Neural cell (in vitro differentiated cells): ENCODE results near the gene QSER1. TPM values are rescaled to one million over a fixed set of nuclear protein-coding genes. Genes with fewer than 3 reads are reported as not detected.

Source experiments
- H2AFZ ChIP-seq: fragments of 200-600, 300-800 bp; sonication (generic), shearing (Covaris generic); 2 replicates; pipeline ENCODE4 v1.6.0; 2014; ENCODE audit warnings: low read depth, mild to moderate bottlenecking, antibody characterized with exemption, low read length, moderate library complexity
- H3F3A ChIP-seq: fragments of 200-600 bp; shearing (Covaris generic); 2 replicates; pipeline ENCODE4 v1.6.1; 2016; ENCODE audit warnings: mild to moderate bottlenecking, moderate library complexity, mixed read lengths, antibody characterized with exemption, low read length; ENCODE audit not compliant: insufficient read depth, poor library complexity, severe bottlenecking
- H3K27ac ChIP-seq: fragments of 200-600, 300-800 bp; sonication (generic), shearing (Covaris generic); 2 replicates; pipeline ENCODE4 v1.5.1; 2014; ENCODE audit warnings: mild to moderate bottlenecking, low read length, moderate library complexity
- H3K27me3 ChIP-seq: fragments of 300-800, 200-600 bp; sonication (generic), shearing (Covaris generic); 2 replicates; pipeline ENCODE4 v1.6.0; 2014; ENCODE audit warnings: mild to moderate bottlenecking, low read depth, low read length, moderate library complexity; ENCODE audit not compliant: insufficient read depth
- H3K36me3 ChIP-seq: fragments of 300-800, 200-600 bp; sonication (generic), shearing (Covaris generic); 2 replicates; pipeline ENCODE4 v1.5.1; 2014; ENCODE audit warnings: mild to moderate bottlenecking, antibody characterized with exemption, low read length, moderate library complexity; ENCODE audit not compliant: insufficient read depth
- H3K4me2 ChIP-seq: fragments of 300-800, 200-600 bp; sonication (generic), shearing (Covaris generic); 2 replicates; pipeline ENCODE4 v1.6.0; 2014; ENCODE audit warnings: mild to moderate bottlenecking, low read length
- H3K4me3 ChIP-seq: fragments of 300-800, 200-600 bp; sonication (generic), shearing (Covaris generic); 2 replicates; pipeline ENCODE4 v1.5.1; 2014; ENCODE audit warnings: mild to moderate bottlenecking, low read length, moderate library complexity
- H3K79me2 ChIP-seq: fragments of 200-600 bp; shearing (Covaris generic); replicated peaks from 2 replicates; pipeline ENCODE4 v1.6.0; 2014; ENCODE audit warnings: mild to moderate bottlenecking, low read length, moderate library complexity; ENCODE audit not compliant: insufficient read depth
- H3K9ac ChIP-seq: fragments of 300-800, 200-600 bp; sonication (generic), shearing (Covaris generic); 2 replicates; pipeline ENCODE4 v1.6.1; 2016; ENCODE audit warnings: mild to moderate bottlenecking, low read length, mixed read lengths
- H3K9me2 ChIP-seq: fragments of 200-600 bp; shearing (Covaris generic); 2 replicates; pipeline ENCODE4 v1.6.1; 2016; ENCODE audit warnings: mild to moderate bottlenecking, low read length, mixed read lengths; ENCODE audit not compliant: insufficient read depth
- H3K9me3 ChIP-seq: fragments of 200-600, 300-800 bp; sonication (generic), shearing (Covaris generic); 2 replicates; pipeline ENCODE4 v1.6.1; 2016; ENCODE audit warnings: mild to moderate bottlenecking, mixed run types, low read length, moderate library complexity, mixed read lengths
- H4K20me1 ChIP-seq: fragments of 200-600 bp; shearing (Covaris generic); 2 replicates; pipeline ENCODE4 v1.6.1; 2016; ENCODE audit warnings: mild to moderate bottlenecking, mixed run types; ENCODE audit not compliant: insufficient read depth
- CTCF ChIP-seq: fragments of 450-650 bp; IDR thresholded peaks from 2 replicates; pipeline ENCODE4 v1.5.1; 2014; ENCODE audit warnings: antibody characterized with exemption, mild to moderate bottlenecking, moderate library complexity; ENCODE audit not compliant: poor library complexity, severe bottlenecking
- EP300 ChIP-seq: fragments of 450-650 bp; conservative IDR thresholded peaks from 2 replicates; pipeline ENCODE4 v1.6.1; 2014; ENCODE audit warnings: antibody characterized with exemption, mild to moderate bottlenecking, moderate library complexity; ENCODE audit not compliant: poor library complexity, severe bottlenecking
- EZH2 ChIP-seq: fragments of 200-600, 300-800 bp; shearing (Covaris generic), sonication (generic); IDR thresholded peaks from 2 replicates; pipeline ENCODE4 v1.6.1; 2014; ENCODE audit warnings: antibody characterized with exemption, low read length, borderline replicate concordance, mild to moderate bottlenecking; ENCODE audit not compliant: insufficient read depth, poor library complexity, severe bottlenecking
- MXI1 ChIP-seq: fragments of 450-650 bp; conservative IDR thresholded peaks from 2 replicates; pipeline ENCODE4 v1.6.1; 2014; ENCODE audit warnings: antibody characterized with exemption, mild to moderate bottlenecking; ENCODE audit not compliant: poor library complexity, severe bottlenecking
- POLR2AphosphoS5 ChIP-seq: IDR thresholded peaks from 2 replicates; pipeline ENCODE4 v1.6.1; 2012
- RAD21 ChIP-seq: fragments of 450-650 bp; conservative IDR thresholded peaks from 2 replicates; pipeline ENCODE4 v1.6.1; 2014; ENCODE audit warnings: antibody characterized with exemption, mild to moderate bottlenecking, moderate library complexity
- REST ChIP-seq: IDR thresholded peaks from 2 replicates; pipeline ENCODE4 v1.6.1; 2012; ENCODE audit warnings: borderline replicate concordance
- SMC3 ChIP-seq: fragments of 450-650 bp; conservative IDR thresholded peaks from 2 replicates; pipeline ENCODE4 v1.6.1; 2014; ENCODE audit warnings: antibody characterized with exemption, mild to moderate bottlenecking, moderate library complexity; ENCODE audit not compliant: poor library complexity
- TAF1 ChIP-seq: IDR thresholded peaks from 2 replicates; pipeline ENCODE4 v1.6.1; 2012; ENCODE audit warnings: low read depth
- polyA plus RNA-seq: library from polyadenylated mRNA; depleted of rRNA; stranded (reverse); fragments of >200 nt; gene quantifications from 2 replicates; pipeline ENCODE4 v1.2.3, GENCODE V29; 2014

The QSER1 gene
- polyA plus RNA-seq, 1 donor from 2014 or later: 18.1 TPM

GRCh38 chr11:33015621-33016551 is 123.3 kb downstream of the QSER1 start, which contains the start of gene DEPDC7:
DEPDC7 (plus strand) TSS chr11:33015878; CDS start chr11:33015956, 78 bp downstream.
- Histone ChIP-seq H4K20me1 (no peaks in the 10 kb centered on the region), H3K79me2 (no peaks in the 10 kb centered on the region), H3K27ac (no peak within 1 kb of the TSS), H3K9ac (peak within 1 kb of the TSS; percentile 45), H2AFZ (peak within 1 kb of the TSS; percentile 22), H3F3A (no peaks in the 10 kb centered on the region), H3K27me3 (peaks cover 11% of the 10 kb centered on the region), H3K9me3 (no peaks in the 10 kb centered on the region), H3K4me2 (no peak within 1 kb of the TSS), H3K36me3 (no peaks in the 10 kb centered on the region), H3K9me2 (no peaks in the 10 kb centered on the region), H3K4me3 (peak within 1 kb of the TSS; percentile 71)
- TF ChIP-seq POLR2AphosphoS5 (peak; percentile 33), CTCF (no peak), EP300 (no peak), SMC3 (peak; percentile 29)

- no peaks in the 10 kb centered on the region for H3K9me2 ChIP-seq
- H3K27ac ChIP-seq: no peak overlapping the region
- no peak overlapping the region for H3K4me2 ChIP-seq
- no peaks in the 10 kb centered on the region for H3K79me2 ChIP-seq
- H3K9me3 ChIP-seq: no peaks in the 10 kb centered on the region
- H3K27me3 ChIP-seq: peaks cover 11% of the 10 kb centered on the region
- no peaks in the 10 kb centered on the region for H3K36me3 ChIP-seq
- no peaks in the 10 kb centered on the region for H3F3A ChIP-seq
- H3K9ac ChIP-seq: no peak overlapping the region
- no peaks in the 10 kb centered on the region for H4K20me1 ChIP-seq
- H2AFZ ChIP-seq: no peak overlapping the region
- no peak for TF ChIP-seq MXI1
- no peak for TF ChIP-seq EZH2
- peak overlapping the region; percentile 71 for H3K4me3 ChIP-seq
Measured at GRCh38 chr11:33016654-33017053, 124.0 kb downstream of the QSER1 start.

GRCh38 chr11:33017478-33017877 is 124.9 kb downstream of the QSER1 start:
- no peak overlapping the region for H2AFZ ChIP-seq
- no peaks in the 10 kb centered on the region for H3K9me3 ChIP-seq
- H3K36me3 ChIP-seq: no peaks in the 10 kb centered on the region
- no peaks in the 10 kb centered on the region for H4K20me1 ChIP-seq
- peaks cover 11% of the 10 kb centered on the region for H3K27me3 ChIP-seq
- H3K4me3 ChIP-seq: no peak overlapping the region
- no peak overlapping the region for H3K9ac ChIP-seq
- H3F3A ChIP-seq: no peaks in the 10 kb centered on the region
- TF ChIP-seq RAD21: no peak
- no peak for TF ChIP-seq SMC3
- TF ChIP-seq REST: no peak
- no peak for TF ChIP-seq POLR2AphosphoS5
- TF ChIP-seq CTCF: no peak
- no peak for TF ChIP-seq TAF1
- TF ChIP-seq EP300: no peak
- TF ChIP-seq MXI1: no peak
- no peak for TF ChIP-seq EZH2
- no peak overlapping the region for H3K4me2 ChIP-seq
- no peak overlapping the region for H3K27ac ChIP-seq
- H3K79me2 ChIP-seq: no peaks in the 10 kb centered on the region
- H3K9me2 ChIP-seq: no peaks in the 10 kb centered on the region
